HepG2 (cell line): Measurements from ENCODE around the gene ATG2A. TPM values are rescaled to one million over a fixed set of nuclear protein-coding genes. Genes with fewer than 3 reads are reported as not detected.

Experiments used
- ATAC-seq: fragments of 200-7000 bp; cut with Tn5 transposase; 3 replicates; pipeline ENCODE4 v1.9.1; 2020; ENCODE audit warnings: mild to moderate bottlenecking, moderate library complexity
- BruUV-seq: library from RNA; stranded (reverse); fragments of 400-500 nt; replicated peaks from 2 replicates; lab custom pipeline; 2021; lab: Mats Ljungman, UMichigan
- CTCF ChIA-PET: fragments of 300-600 bp; formaldehyde crosslinking; extraction: SDS; loops from one replicate; lab custom pipeline; 2021; ENCODE audit warnings: low total read pairs, inconsistent platforms, low intra/inter-chr PET ratio; lab: Yijun Ruan, JAX
- POLR2A ChIA-PET: fragments of 350-600 bp; sonication (Branson Sonifier 250); formaldehyde crosslinking; loops from one replicate; lab custom pipeline; 2020; ENCODE audit warnings: antibody characterized with exemption, inconsistent platforms; lab: Yijun Ruan, JAX
- DNase-seq: peaks from one replicate; pipeline ENCODE4 v3.0.0-alpha.2; 2015; ENCODE audit warnings: low spot score
- FAIRE-seq: peaks from 3 replicates; lab custom pipeline; 2011; peaks lifted over from hg19 to GRCh38; lab: Jason Lieb, UNC
- H2AFZ ChIP-seq: one replicate; pipeline ENCODE4 v1.6.1; 2011; ENCODE audit warnings: low read length, inconsistent platforms
- H3K27ac ChIP-seq: fragments of 300-600 bp; 3 replicates; pipeline ENCODE4 v1.8.0; 2011; ENCODE audit warnings: mixed run types, mild to moderate bottlenecking, mixed read lengths, low read length, inconsistent platforms; ENCODE audit not compliant: insufficient read depth; ENCODE audit errors: extremely low read length
- H3K27me3 ChIP-seq, 2 experiments: fragments of 200-600 bp in 1 of 2; 2 replicates in 1 of 2; 3 replicates in 1 of 2; pipeline versions ENCODE4 v1.6.0 to v1.8.0; 2011; ENCODE audit warnings: low read length in 2 of 2, mild to moderate bottlenecking in 2 of 2, moderate library complexity in 2 of 2, inconsistent platforms in 1 of 2; ENCODE audit not compliant: insufficient read depth in 2 of 2, control insufficient read depth in 1 of 2
- H3K36me3 ChIP-seq, 2 experiments: fragments of 200-600 bp in 1 of 2; replicated peaks in 1 of 2; 2 replicates in 1 of 2; 3 replicates in 1 of 2; pipeline versions ENCODE4 v1.5.1 to v1.8.0; 2011; ENCODE audit warnings: low read length in 2 of 2, inconsistent platforms in 1 of 2; ENCODE audit not compliant: insufficient read depth in 2 of 2, control insufficient read depth in 1 of 2
- H3K4me1 ChIP-seq: 2 replicates; pipeline ENCODE4 v1.5.1; 2012; ENCODE audit warnings: low read length, inconsistent platforms; ENCODE audit not compliant: insufficient read depth
- H3K4me2 ChIP-seq: 2 replicates; pipeline ENCODE4 v1.6.0; 2011; ENCODE audit warnings: low read depth, low read length, inconsistent platforms
- H3K4me3 ChIP-seq, 3 experiments: fragments of 200-600 bp in 1 of 3; sonication (generic), shearing (Covaris generic) in 1 of 3; replicated peaks in 1 of 3; 2 replicates each; pipeline ENCODE4 v1.5.1; 2011 to 2016; ENCODE audit warnings: low read length in 3 of 3, inconsistent platforms in 2 of 3, low read depth in 2 of 3, mild to moderate bottlenecking in 2 of 3, control low read depth in 1 of 3, mixed read lengths in 1 of 3; ENCODE audit not compliant: insufficient read depth in 1 of 3
- H3K79me2 ChIP-seq: one replicate; pipeline ENCODE4 v1.6.1; 2011; ENCODE audit warnings: low read length, inconsistent platforms; ENCODE audit not compliant: insufficient read depth
- H3K9ac ChIP-seq: 2 replicates; pipeline ENCODE4 v1.6.0; 2011; ENCODE audit warnings: mild to moderate bottlenecking, low read depth, low read length, inconsistent platforms; ENCODE audit not compliant: insufficient read depth
- H3K9me3 ChIP-seq: 2 replicates; pipeline ENCODE4 v1.5.1; 2012; ENCODE audit warnings: mild to moderate bottlenecking, low read length
- H4K20me1 ChIP-seq: 2 replicates; pipeline ENCODE4 v1.6.0; 2011; ENCODE audit warnings: inconsistent platforms, mild to moderate bottlenecking, low read length, moderate library complexity; ENCODE audit not compliant: insufficient read depth
- ASH2L ChIP-seq: fragments of 300-600, 200-600 bp; sonication (generic); IDR thresholded peaks from 2 replicates; pipeline ENCODE4 v1.7.0; 2017; ENCODE audit warnings: low read depth, mild to moderate bottlenecking, moderate library complexity, mixed read lengths, low read length; ENCODE audit not compliant: insufficient read length
- CSRNP1 ChIP-seq: sonication (generic); formaldehyde crosslinking; IDR thresholded peaks from 2 replicates; pipeline ENCODE4 v1.8.1; 2023; ENCODE audit warnings: mild to moderate bottlenecking, missing genetic modification reagents
- DZIP1 ChIP-seq: sonication (generic); formaldehyde crosslinking; IDR thresholded peaks from 2 replicates; pipeline ENCODE4 v1.5.0; 2020; ENCODE audit warnings: mild to moderate bottlenecking, missing genetic modification reagents
- ETV5 ChIP-seq: IDR thresholded peaks from 2 replicates; pipeline ENCODE4 v1.6.1; 2018; ENCODE audit warnings: missing biosample characterization, missing genetic modification reagents, inconsistent platforms, borderline replicate concordance
- FOXC1 ChIP-seq: sonication (generic); formaldehyde crosslinking; IDR thresholded peaks from 2 replicates; pipeline ENCODE4 v1.8.0; 2022; ENCODE audit warnings: mild to moderate bottlenecking, missing genetic modification reagents, borderline replicate concordance
- FOXM1 ChIP-seq: sonication (generic); formaldehyde crosslinking; IDR thresholded peaks from 2 replicates; pipeline ENCODE4 v1.5.0; 2020; ENCODE audit warnings: missing genetic modification reagents
- JUND ChIP-seq: sonication (generic); formaldehyde crosslinking; IDR thresholded peaks from 2 replicates; pipeline ENCODE4 v1.8.0; 2022; ENCODE audit warnings: mild to moderate bottlenecking, missing genetic modification reagents
- MXD1 ChIP-seq: sonication (generic); formaldehyde crosslinking; IDR thresholded peaks from 2 replicates; pipeline ENCODE4 v1.4.0; 2020; ENCODE audit warnings: mild to moderate bottlenecking, missing genetic modification reagents
- RNF219 ChIP-seq: sonication (generic); formaldehyde crosslinking; IDR thresholded peaks from 2 replicates; pipeline ENCODE4 v1.5.0; 2020; ENCODE audit warnings: mild to moderate bottlenecking, missing genetic modification reagents
- SATB2 ChIP-seq: sonication (generic); formaldehyde crosslinking; IDR thresholded peaks from 2 replicates; pipeline ENCODE4 v1.5.0; 2020; ENCODE audit warnings: missing genetic modification reagents
- ZNF263 ChIP-seq: sonication (generic); formaldehyde crosslinking; IDR thresholded peaks from 2 replicates; pipeline ENCODE4 v1.4.0; 2020; ENCODE audit warnings: missing genetic modification reagents
- ZNF367 ChIP-seq: sonication (generic); formaldehyde crosslinking; IDR thresholded peaks from 2 replicates; pipeline ENCODE4 v1.4.0; 2020; ENCODE audit warnings: missing genetic modification reagents, borderline replicate concordance
- WGBS: methylation state at CpG from one replicate; pipeline ENCODE4 v1.1.6; 2017; ENCODE audit warnings: low lambda C conversion rate; 5-methylcytosine and 5-hydroxymethylcytosine counted together
- in situ Hi-C: cut with HindIII; loops from 2 replicates; pipeline ENCODE4 v1.10.0; 2017; ENCODE audit warnings: low pct_unique_long_range_greater_than_20kb; ENCODE audit not compliant: extremely low pct_ligation_motif_present
- intact Hi-C: fragments of 100-400 bp; cut with micrococcal nuclease; formaldehyde crosslinking; loops from one replicate; pipeline ENCODE4 v1.10.0; 2022; ENCODE audit not compliant: unreplicated experiment
- polyA plus RNA-seq, 8 experiments: library from polyadenylated mRNA; depleted of rRNA in 3 of 8; stranded (reverse) in 7 of 8; unstranded in 1 of 8; fragments of >200 nt; fragmentation: Illumina TruSeq in 4 of 8; extraction: Trizol in 4 of 8; gene quantifications; 2 replicates each; pipeline versions ENCODE4 v1.2.1 to v1.2.3, GENCODE V29; 2011 to 2016; ENCODE audit warnings: low read depth in 4 of 8, missing spikeins in 1 of 8, mixed read lengths in 1 of 8; ENCODE audit not compliant: insufficient read depth in 1 of 8
- total RNA-seq, 5 experiments: library from RNA; depleted of rRNA; stranded (reverse); fragments of >200 nt; fragmentation: Illumina TruSeq; extraction: Trizol; gene quantifications; 2 replicates each; pipeline ENCODE4 v1.2.3, GENCODE V29; 2016; ENCODE audit warnings: low read depth in 1 of 5

The ATG2A gene
- total and polyA plus RNA-seq, 2 of the 13 experiments (the other 11 are each of a cell fraction or from before 2014, with no cell fraction given) = 6.7 to 8.0 TPM

GRCh38 chr11:64916775-64917662 lies at the start of gene ATG2A (continued):
- TF ChIP-seq RNF219 (CRISPR knock-in tag) (no peak), FOXC1 (CRISPR knock-in tag) (peak; percentile 91; the same call in 1 of the 2 replicates), FOXM1 (CRISPR knock-in tag) (no peak)

GRCh38 chr11:64963072-64963631 lies 46.1 kb upstream of the ATG2A start:
- Histone ChIP-seq H3K4me1 (peaks cover 10% of the 10 kb centered on the region), H3K79me2 (no peaks in the 10 kb centered on the region), H4K20me1 (no peaks in the 10 kb centered on the region), H3K27me3 (peaks cover 0 to 3% of the 10 kb centered on the region in 2 experiments; a peak in 2 of 5 replicates), H2AFZ (no peak overlapping the region), H3K9me3 (no peaks in the 10 kb centered on the region), H3K4me3 (no peak overlapping the region), H3K27ac (no peak overlapping the region), H3K9ac (no peak overlapping the region), H3K4me2 (no peak overlapping the region), H3K36me3 (no peaks in the 10 kb centered on the region)
- ChIA-PET CTCF (no interaction called here), POLR2A (no interaction called here)
- DNase-seq = no peak
- BruUV-seq = no TSS peak
- intact Hi-C loops (no loop called here), in situ Hi-C loops (no loop called here)
- no peak for ATAC-seq
- no peak for FAIRE-seq
- 50% methylated on average over 5 of the region's 5 CpGs for WGBS
- TF ChIP-seq MXD1 (CRISPR knock-in tag) = no peak
- TF ChIP-seq CSRNP1 (CRISPR knock-in tag) = no peak
- no peak for TF ChIP-seq ZNF263
- TF ChIP-seq SATB2 (CRISPR knock-in tag) = no peak
- TF ChIP-seq ZNF367 (CRISPR knock-in tag) = no peak
- no peak for TF ChIP-seq JUND (CRISPR knock-in tag)
- TF ChIP-seq ASH2L = no peak
- no peak for TF ChIP-seq ETV5 (CRISPR knock-in tag)
- no peak for TF ChIP-seq DZIP1
